Glutamatergic neuron (in vitro differentiated cells): ENCODE results near the gene GPR78. TPM values are rescaled to one million over a fixed set of nuclear protein-coding genes. Genes with fewer than 3 reads are reported as not detected.
"Not testable (repeated sequence)": the region's sequence is repeated elsewhere in the genome, so short reads cannot be mapped to it uniquely, and the experiment has no call there.

Experiments used
- DNase-seq: peaks from one replicate; pipeline ENCODE4 v3.0.0; 2022
- H3K27ac Mint-ChIP-seq: one replicate; pipeline ENCODE4 v1.8.0; 2020; ENCODE audit warnings: mild to moderate bottlenecking, mixed read lengths, inconsistent platforms; ENCODE audit not compliant: unreplicated experiment
- H3K27me3 Mint-ChIP-seq: one replicate; pipeline ENCODE4 v1.8.0; 2020; ENCODE audit warnings: mild to moderate bottlenecking, moderate library complexity, mixed read lengths, inconsistent platforms; ENCODE audit not compliant: unreplicated experiment
- H3K36me3 Mint-ChIP-seq: one replicate; pipeline ENCODE4 v1.8.0; 2020; ENCODE audit warnings: mild to moderate bottlenecking, mixed read lengths, inconsistent platforms; ENCODE audit not compliant: unreplicated experiment
- H3K4me1 Mint-ChIP-seq: one replicate; pipeline ENCODE4 v1.8.0; 2020; ENCODE audit warnings: mild to moderate bottlenecking, low read depth, mixed read lengths, inconsistent platforms; ENCODE audit not compliant: unreplicated experiment
- H3K4me3 Mint-ChIP-seq: one replicate; pipeline ENCODE4 v1.8.0; 2020; ENCODE audit warnings: mild to moderate bottlenecking, mixed read lengths, inconsistent platforms; ENCODE audit not compliant: unreplicated experiment
- H3K9me3 Mint-ChIP-seq: one replicate; pipeline ENCODE4 v1.8.0; 2020; ENCODE audit warnings: mild to moderate bottlenecking, moderate library complexity, mixed read lengths, inconsistent platforms; ENCODE audit not compliant: unreplicated experiment
- CTCF ChIP-seq: fragments of 200-600 bp; sonication (generic); IDR thresholded peaks from one replicate; pipeline ENCODE4 v1.5.0; 2021; ENCODE audit not compliant: partially characterized antibody, unreplicated experiment
- total RNA-seq: library from RNA; stranded (reverse); fragmentation: NEBNext Ultra II Directional; extraction: Animal tissue kit (Norgen Biotek cat#: 25700); gene quantifications from one replicate; pipeline ENCODE4 v1.2.1, GENCODE V29; 2021; ENCODE audit not compliant: unreplicated experiment

Gene GPR78
- total RNA-seq, 1 donor from 2014 or later: 0.17 TPM

- no peak for TF ChIP-seq CTCF
- no peak overlapping the region for H3K27ac Mint-ChIP-seq
- H3K4me3 Mint-ChIP-seq: no peak overlapping the region
- H3K4me1 Mint-ChIP-seq: no peaks in the 10 kb centered on the region
- H3K36me3 Mint-ChIP-seq: no peaks in the 10 kb centered on the region
- H3K9me3 Mint-ChIP-seq: peaks cover 9% of the 10 kb centered on the region
- peaks cover 7% of the 10 kb centered on the region for H3K27me3 Mint-ChIP-seq
- DNase-seq: no peak
These were observed 5.3 kb upstream of the GPR78 start for GRCh38 chr4:8574796-8575370.

- TF ChIP-seq CTCF: no peak
- peaks cover 2% of the 10 kb centered on the region for H3K4me1 Mint-ChIP-seq
- DNase-seq: no peak
- H3K4me3 Mint-ChIP-seq: no peak overlapping the region
- H3K27me3 Mint-ChIP-seq: peaks cover 9% of the 10 kb centered on the region
- peaks cover 9% of the 10 kb centered on the region for H3K9me3 Mint-ChIP-seq
- H3K27ac Mint-ChIP-seq: no peak overlapping the region
- H3K36me3 Mint-ChIP-seq: no peaks in the 10 kb centered on the region
These were observed 4.7 kb upstream of the GPR78 start for GRCh38 chr4:8575457-8575856.

GRCh38 chr4:8576591-8576990, 3.6 kb upstream of the GPR78 start:
- not testable (repeated sequence) for H3K36me3 Mint-ChIP-seq, H3K9me3 Mint-ChIP-seq, H3K4me1 Mint-ChIP-seq, H3K27me3 Mint-ChIP-seq, H3K4me3 Mint-ChIP-seq, H3K27ac Mint-ChIP-seq, DNase-seq

GRCh38 chr4:8577046-8577445, 3.1 kb upstream of the GPR78 start:
- no peak for DNase-seq
- H3K27ac Mint-ChIP-seq: no peak overlapping the region
- H3K4me1 Mint-ChIP-seq: peaks cover 2% of the 10 kb centered on the region
- no peak overlapping the region for H3K4me3 Mint-ChIP-seq
- no peak for TF ChIP-seq CTCF
- H3K36me3 Mint-ChIP-seq: no peaks in the 10 kb centered on the region
- H3K9me3 Mint-ChIP-seq: peaks cover 9% of the 10 kb centered on the region
- peaks cover 7% of the 10 kb centered on the region for H3K27me3 Mint-ChIP-seq

GRCh38 chr4:8577972-8578371, 2.2 kb upstream of the GPR78 start:
- Mint-ChIP-seq H3K9me3 (peaks cover 9% of the 10 kb centered on the region), H3K36me3 (no peaks in the 10 kb centered on the region), H3K27ac (no peak overlapping the region), H3K4me1 (peaks cover 2% of the 10 kb centered on the region), H3K4me3 (no peak overlapping the region), H3K27me3 (peaks cover 7% of the 10 kb centered on the region)
- no peak for TF ChIP-seq CTCF
- no peak for DNase-seq
